ENCODE data around the gene CDKL4.
"Not testable (repeated sequence)": the region's sequence is repeated elsewhere in the genome, so short reads cannot be mapped to it uniquely, and the experiment has no call there.

CDKL4 gene

DNA sequence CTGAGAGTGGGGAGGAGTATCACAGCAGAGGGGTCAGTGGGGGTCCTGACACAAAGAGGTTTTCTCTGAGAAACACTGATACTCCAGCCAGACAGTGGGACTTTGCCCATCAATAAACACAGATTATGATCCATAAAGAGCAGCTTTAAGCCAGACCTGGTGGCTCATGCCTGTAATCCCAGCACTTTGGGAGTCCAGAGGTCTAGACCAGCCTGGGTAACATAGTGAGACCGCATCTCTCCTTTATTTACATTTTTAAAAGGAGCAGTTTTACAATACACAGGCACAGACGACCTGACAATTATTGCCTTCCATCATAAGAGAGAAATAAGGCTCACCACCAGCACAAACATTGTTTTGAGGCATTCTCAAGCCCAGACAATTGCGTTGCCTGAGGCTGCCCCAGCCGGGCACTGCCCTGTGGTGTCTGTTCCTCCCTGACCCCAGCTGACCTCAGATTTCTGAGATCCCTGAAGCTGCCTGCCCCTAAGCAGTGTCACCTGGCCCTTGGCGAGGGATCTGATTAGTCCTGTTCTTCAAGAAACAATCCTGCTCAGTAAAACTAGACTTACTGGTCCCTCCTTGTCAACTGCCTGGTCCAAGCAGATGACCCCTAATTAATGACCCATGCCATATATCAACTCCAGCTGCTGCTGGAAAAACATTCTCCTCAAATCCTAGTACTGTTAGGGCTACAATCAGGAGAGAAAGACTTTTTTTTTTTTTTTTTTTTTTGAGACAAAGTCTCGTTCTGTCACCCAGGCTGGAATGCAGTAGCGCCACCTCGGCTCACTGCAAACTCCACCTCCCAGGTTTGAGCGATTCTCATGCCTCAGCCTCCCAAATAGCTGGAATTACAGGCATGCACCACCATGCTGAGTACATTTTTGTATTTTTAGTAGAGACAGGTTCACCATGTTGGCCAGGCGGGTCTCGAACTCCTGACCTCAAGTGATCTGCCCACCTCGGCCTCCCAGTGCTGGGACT lies 63.5 kb downstream of the CDKL4 start:
- no peak for DNase-seq

DNA sequence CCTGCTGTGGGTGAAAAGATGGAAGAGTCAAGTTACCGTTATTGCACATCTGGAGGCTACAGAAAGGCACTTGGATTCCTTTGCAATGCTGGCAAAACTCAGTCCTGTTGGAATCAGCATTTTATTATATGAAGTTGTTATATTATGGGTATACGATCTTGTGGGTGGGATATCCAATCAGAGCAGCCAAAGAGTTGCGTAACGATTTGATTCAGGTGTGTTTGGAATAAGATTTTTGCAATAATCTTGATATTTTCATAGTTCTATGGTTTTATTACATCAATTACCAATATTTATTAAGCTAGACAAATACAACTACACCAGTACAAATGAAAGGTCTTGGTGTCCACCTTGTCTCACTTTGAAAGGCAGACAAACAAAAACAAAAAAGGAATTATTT lies 65.0 kb downstream of the CDKL4 start:
- no peak for DNase-seq

- no peak for DNase-seq
These were observed 66.8 kb downstream of the CDKL4 start for GRCh38 chr2:39176997-39177396.

DNA sequence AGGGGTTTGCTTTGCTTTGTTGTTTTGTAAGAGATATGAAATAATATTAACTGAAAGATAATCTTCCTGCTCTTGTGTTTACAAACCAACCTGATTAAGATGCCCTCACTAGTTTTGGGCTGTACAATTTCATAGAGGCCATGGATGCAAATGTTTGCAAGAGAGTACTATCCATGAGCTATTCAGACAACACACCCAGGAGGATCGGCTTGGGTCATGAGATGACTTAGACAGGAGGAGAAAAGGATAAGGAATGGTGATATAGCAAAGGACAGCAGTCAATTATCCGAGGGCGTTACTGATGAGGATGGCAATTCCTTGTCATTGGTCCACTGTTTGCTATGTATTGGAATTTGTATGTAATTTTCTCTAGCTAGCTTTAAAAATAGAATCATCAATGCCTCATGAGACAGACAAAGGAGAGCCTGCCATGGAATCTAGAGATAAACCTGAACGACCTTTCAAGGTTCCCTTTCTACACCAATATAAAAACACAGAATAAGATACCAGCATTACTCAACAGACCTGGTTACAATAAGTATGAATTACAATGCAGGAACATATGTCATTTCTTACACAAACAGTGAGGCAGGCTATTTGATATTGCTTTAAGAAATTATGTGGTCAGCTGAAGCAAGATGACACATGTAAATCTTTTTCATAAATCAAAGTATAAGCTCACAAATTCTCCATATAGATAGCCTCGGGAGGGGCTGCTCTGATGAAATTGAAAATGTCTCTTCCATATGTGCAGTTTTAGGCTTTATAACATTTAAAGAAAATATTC lies 68.6 kb downstream of the CDKL4 start:
- DNase-seq = no peak

DNA sequence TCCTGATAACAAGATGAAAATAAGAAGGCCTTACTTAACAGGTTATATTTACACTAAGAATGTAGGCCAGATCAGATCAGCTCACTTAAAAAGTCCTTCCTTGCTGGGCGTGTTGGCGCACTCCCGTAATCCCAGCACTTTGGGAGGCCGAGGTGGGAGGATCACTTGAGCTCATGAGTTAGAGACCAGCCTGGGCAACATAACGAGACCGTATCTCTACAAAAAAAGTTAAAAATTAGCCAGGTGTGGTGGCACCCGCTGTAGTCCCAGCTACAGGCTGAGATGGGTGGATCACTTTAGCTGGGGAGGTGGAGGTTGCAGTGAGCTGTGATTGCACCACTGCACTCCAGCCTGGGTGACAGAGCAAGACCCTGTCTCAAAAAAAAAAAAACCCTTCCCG lies 69.7 kb downstream of the CDKL4 start:
- DNase-seq = no peak

- not testable (repeated sequence) for DNase-seq
These were observed 71.6 kb downstream of the CDKL4 start for GRCh38 chr2:39172047-39172706.

DNA sequence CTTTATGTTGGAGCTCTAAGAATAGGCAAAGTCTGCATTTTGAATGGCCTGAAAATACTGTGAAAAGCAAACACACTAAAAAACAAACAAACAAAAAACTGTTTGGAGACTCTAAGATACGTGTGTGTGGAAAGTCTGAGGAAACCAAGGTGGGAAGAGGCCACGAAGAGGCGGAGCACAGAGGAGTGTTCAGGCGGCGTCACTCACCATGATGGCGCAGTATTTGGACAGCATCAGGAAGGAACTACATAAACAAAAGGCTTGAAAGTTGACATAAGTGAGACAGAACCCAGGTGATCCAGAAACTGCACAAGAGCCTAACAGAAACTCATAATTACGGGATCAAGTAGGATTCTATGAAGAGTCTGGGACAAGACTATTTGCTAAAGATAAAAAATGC lies 72.1 kb downstream of the CDKL4 start:
- DNase-seq = no peak

DNA sequence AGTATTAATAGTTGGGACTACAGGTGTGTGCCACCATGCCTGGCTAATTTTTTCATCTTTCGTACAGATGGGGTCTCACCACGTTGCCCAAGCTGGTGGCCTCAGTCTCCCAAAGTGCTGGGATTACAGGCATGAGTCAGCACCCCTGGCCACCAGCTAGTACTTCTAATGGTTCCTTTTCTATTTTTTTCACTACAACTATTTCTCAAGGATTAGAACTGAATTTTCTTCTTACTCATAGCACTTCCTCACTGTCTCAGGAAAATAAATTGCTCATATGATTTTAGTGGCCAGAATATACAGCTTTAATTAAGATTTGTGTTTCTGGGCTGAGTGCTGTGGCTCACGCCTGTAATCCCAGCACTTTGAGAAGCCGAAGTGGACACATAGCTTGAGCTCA lies 79.7 kb downstream of the CDKL4 start:
- no peak for DNase-seq

DNA sequence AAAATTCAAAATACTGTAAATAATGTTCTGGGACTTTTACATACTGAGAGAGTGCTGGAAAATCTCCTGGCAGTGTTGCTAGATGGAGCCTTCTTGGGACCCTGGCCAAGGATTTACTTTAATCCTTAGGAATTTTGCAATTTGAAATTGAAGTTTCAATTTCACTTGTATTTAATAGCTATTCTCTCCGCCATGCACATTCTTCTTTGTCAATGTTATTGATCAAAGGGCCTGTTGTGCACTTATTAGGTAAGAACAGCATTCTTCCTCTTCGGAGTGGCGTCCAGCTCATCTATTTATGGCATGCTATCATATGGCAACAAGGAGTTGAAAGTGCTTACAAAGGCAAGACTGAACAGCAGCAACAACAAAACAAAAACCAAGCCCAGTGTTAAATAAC lies 82.8 kb downstream of the CDKL4 start:
- DNase-seq = no peak

- DNase-seq = no peak
These were observed 84.5 kb downstream of the CDKL4 start for GRCh38 chr2:39159283-39159682.

DNA sequence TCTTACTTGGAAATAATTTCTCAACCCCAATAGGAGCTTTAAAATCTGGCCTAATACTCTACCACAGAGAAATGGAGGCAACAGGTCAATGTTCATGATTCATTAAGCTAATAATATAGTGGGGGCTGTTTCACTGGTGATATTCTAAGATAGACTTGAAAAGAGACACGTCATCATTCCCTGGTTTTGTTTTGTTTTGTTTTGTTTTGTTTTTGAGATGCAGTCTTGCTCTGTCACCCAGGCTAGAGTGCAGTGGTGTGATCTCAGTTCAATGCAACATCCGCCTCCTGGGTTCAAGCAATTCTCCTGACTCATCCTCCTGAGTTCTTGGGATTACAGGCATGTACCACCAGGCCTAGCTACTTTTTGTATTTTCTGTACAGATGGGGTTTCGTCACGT lies 85.4 kb downstream of the CDKL4 start:
- DNase-seq = no peak

DNA sequence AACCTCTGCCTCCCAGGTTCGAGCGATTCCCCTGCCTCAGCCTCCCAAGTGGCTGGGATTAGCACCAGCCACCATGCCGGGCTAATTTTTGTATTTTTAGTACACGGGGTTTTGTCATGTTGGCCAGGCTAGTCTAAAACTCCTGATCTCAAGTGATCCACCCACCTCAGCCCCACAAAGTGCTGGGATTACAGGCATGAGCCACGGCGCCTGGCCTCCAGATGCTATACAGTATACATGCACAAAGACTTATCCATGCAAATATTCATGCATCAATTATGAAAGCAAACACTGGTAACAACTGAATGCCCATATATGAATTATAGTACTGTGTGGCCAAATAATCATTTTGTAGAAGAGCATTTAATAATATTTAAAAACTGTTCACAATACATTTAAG lies 86.9 kb downstream of the CDKL4 start:
- no peak for DNase-seq

DNA sequence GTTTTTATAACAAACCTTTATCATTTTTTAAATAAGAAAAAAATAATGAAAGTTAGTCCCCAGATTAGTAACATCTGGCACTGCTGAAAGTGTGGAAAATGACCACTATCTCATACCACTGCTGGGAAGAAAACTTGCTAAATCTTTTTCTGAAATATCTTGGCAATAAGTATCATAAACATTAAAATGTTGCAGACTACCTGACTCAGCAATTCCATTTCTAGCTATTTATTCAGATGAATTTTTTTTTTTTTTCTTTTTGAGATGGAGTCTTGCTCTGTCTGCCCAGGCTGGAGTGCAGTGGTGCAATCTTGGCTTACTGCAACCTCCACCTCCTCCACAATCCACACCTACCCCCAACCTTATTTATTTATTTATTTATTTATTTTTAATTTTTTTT lies 87.7 kb downstream of the CDKL4 start:
- DNase-seq = no peak

DNA sequence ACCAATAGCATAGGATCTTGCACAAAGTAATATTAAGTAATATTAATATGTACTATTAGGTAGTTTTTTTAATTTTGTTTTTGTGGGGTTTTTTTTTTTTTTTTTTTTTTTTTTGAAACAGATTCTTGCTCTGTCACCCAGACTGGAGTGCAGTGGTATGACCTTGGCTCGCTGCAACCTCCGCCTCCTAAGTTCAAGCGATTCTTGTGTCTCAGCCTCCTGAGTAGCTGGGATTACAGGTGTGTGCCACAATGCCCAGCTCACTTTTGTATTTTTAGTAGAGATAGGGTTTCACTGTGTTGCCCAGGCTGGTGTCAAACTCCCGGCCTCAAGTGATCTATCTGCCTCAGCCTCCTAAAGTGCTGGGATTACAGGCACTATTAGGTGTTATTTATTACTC lies 88.2 kb downstream of the CDKL4 start:
- DNase-seq = not testable (repeated sequence)

DNA sequence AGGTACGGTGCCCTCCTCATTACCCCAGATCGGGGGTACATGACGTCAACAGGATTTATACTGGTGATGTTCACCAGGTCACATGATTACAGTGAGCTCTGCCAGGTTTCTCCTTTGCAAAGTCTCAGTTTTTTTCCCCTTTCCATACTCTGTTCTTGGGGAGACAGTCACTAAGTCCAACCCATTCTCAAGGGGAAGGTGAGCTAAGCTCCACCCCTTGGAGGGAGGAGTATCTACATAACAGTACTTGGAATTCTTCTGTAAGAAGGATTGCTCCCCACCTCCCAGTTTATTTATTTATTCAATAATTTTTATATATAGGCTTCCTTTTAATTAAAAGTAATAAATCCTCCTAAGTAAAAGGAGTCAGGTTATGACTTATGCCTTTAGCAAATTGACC lies 88.8 kb downstream of the CDKL4 start:
- no peak for DNase-seq

- DNase-seq = no peak
These were observed 90.5 kb downstream of the CDKL4 start for GRCh38 chr2:39153312-39153711.

- DNase-seq = no peak
These were observed 91.3 kb downstream of the CDKL4 start for GRCh38 chr2:39152504-39152903.

GRCh38 chr2:39150890-39151497 lies 92.8 kb downstream of the CDKL4 start:
- no peak for DNase-seq

DNA sequence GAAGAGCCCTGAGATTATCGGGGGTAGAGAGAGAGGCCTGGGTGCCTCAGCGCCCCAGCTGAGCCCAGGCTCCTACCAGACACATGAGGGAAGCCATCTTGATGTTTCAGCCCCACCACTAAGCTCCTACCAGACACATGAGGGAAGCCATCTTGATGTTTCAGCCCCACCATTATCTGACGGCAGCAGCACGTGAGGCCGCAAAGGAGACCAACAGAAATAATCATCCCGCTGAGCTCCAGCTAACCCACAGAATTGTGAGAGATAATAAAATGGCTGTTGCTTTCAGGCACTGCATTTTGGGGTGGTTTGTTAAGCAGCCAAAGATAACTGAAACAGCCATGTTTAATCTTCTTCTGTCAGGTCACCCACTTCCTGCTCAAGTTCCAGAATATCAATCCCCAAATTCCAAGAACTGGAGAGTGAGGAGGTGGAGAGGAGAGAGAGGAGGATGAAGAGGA lies 93.6 kb downstream of the CDKL4 start:
- no peak for DNase-seq

DNA sequence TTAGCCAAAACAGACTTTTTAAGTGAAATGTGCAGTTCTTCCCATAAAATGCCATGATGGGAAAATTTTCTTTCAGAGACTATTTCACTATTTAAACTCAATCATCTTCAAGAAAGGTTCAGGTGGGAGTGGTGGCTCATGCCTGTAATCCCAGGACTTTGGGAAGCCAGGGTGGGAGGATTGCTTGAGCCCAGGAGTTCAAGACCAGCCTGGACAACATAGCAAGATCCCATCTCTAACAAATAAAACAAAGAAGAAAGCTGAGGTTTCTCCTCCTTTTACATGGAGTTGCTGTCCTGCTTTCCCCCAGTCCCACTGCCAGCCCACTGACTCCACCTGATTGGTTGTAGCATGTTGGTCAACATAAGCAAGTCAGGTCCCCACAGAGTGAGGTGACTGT lies 97.1 kb downstream of the CDKL4 start:
- no peak for DNase-seq

GRCh38 chr2:39145906-39146421 lies 97.8 kb downstream of the CDKL4 start:
- DNase-seq = no peak
